Stimulated activated naive B cell treated with anti-CD40 and anti-IgM and Interleukin-4, amounts not matched to agents 10 μg/mL and 1 μg/mL and 100 μg/mL, for 72 hours (primary cell): ENCODE measurements around the gene TMPRSS13.
"Not testable (repeated sequence)": the region's sequence is repeated elsewhere in the genome, so short reads cannot be mapped to it uniquely, and the experiment has no call there.

Experiments used
- ATAC-seq, 2 donors: fragments of 150-1000 bp; cut with Tn5 transposase; replicated peaks; 2 replicates each; pipeline ENCODE4 v1.10.0; 2021; ENCODE audit warnings: moderate library complexity in 1 of 2
- DNase-seq: peaks from one replicate; pipeline ENCODE4 v3.0.0; 2021
- H3K27ac Mint-ChIP-seq: one replicate; pipeline ENCODE4 v1.8.0; 2022; ENCODE audit warnings: mild to moderate bottlenecking, mixed read lengths
- H3K27me3 Mint-ChIP-seq, 2 donors: one replicate each; pipeline ENCODE4 v1.8.0; 2022; ENCODE audit warnings: mixed read lengths in 2 of 2
- H3K36me3 Mint-ChIP-seq, 2 donors: one replicate each; pipeline ENCODE4 v1.8.0; 2022; ENCODE audit warnings: mixed read lengths in 2 of 2, mild to moderate bottlenecking in 1 of 2
- H3K4me1 Mint-ChIP-seq, 2 donors: one replicate each; pipeline ENCODE4 v1.8.0; 2022; ENCODE audit warnings: mixed read lengths in 2 of 2, mild to moderate bottlenecking in 1 of 2
- H3K4me3 Mint-ChIP-seq, 2 donors: one replicate each; pipeline ENCODE4 v1.8.0; 2022; ENCODE audit warnings: mild to moderate bottlenecking in 2 of 2, mixed read lengths in 2 of 2, moderate library complexity in 1 of 2
- H3K9me3 Mint-ChIP-seq, 2 donors: one replicate each; pipeline ENCODE4 v1.8.0; 2022; ENCODE audit warnings: mixed read lengths in 2 of 2, mild to moderate bottlenecking in 1 of 2

Gene TMPRSS13

GRCh38 chr11:117868815-117869561, 60.2 kb downstream of the TMPRSS13 start:
- Mint-ChIP-seq H3K27me3 (peaks cover 28 to 57% of the 10 kb centered on the region in 2 donors), H3K27ac (no peak overlapping the region), H3K4me1 (peaks cover 0 to 8% of the 10 kb centered on the region in 2 donors), H3K36me3 (peaks cover 0 to 1% of the 10 kb centered on the region in 2 donors), H3K9me3 (no peaks in the 10 kb centered on the region), H3K4me3 (no peak overlapping the region)
- ATAC-seq (no peak), DNase-seq (no peak)

GRCh38 chr11:117868088-117868487, 61.1 kb downstream of the TMPRSS13 start:
- H3K4me1 Mint-ChIP-seq: peaks cover 0 to 5% of the 10 kb centered on the region in 2 donors
- H3K27ac Mint-ChIP-seq: no peak overlapping the region
- peaks cover 19 to 48% of the 10 kb centered on the region in 2 donors for H3K27me3 Mint-ChIP-seq
- DNase-seq (no peak), ATAC-seq (no peak)
- H3K9me3 Mint-ChIP-seq: no peaks in the 10 kb centered on the region
- peaks cover 0 to 1% of the 10 kb centered on the region in 2 donors for H3K36me3 Mint-ChIP-seq
- H3K4me3 Mint-ChIP-seq: no peak overlapping the region

- DNase-seq (no peak), ATAC-seq (no peak)
- Mint-ChIP-seq H3K9me3 (no peaks in the 10 kb centered on the region), H3K36me3 (peaks cover 0 to 1% of the 10 kb centered on the region in 2 donors), H3K4me3 (no peak overlapping the region), H3K27me3 (peaks cover 15 to 41% of the 10 kb centered on the region in 2 donors), H3K4me1 (peaks cover 0 to 5% of the 10 kb centered on the region in 2 donors), H3K27ac (no peak overlapping the region)
These were observed 62.7 kb downstream of the TMPRSS13 start for GRCh38 chr11:117866526-117866925.

- H3K36me3 Mint-ChIP-seq, H3K4me3 Mint-ChIP-seq, H3K9me3 Mint-ChIP-seq, ATAC-seq, H3K4me1 Mint-ChIP-seq, DNase-seq, H3K27ac Mint-ChIP-seq: not testable (repeated sequence)
- H3K27me3 Mint-ChIP-seq: peaks cover 20 to 43% of the 10 kb centered on the region in 2 donors
These were observed 63.7 kb downstream of the TMPRSS13 start for GRCh38 chr11:117865546-117865945.

- Mint-ChIP-seq H3K27me3 (peaks cover 23 to 42% of the 10 kb centered on the region in 2 donors), H3K9me3 (no peaks in the 10 kb centered on the region)
- DNase-seq: no peak
These were observed 65.8 kb downstream of the TMPRSS13 start for GRCh38 chr11:117863383-117863782.

GRCh38 chr11:117862753-117863152, 66.4 kb downstream of the TMPRSS13 start:
- Mint-ChIP-seq H3K27me3 (peaks cover 21 to 41% of the 10 kb centered on the region in 2 donors), H3K4me3 (no peak overlapping the region), H3K4me1 (peaks cover 0 to 1% of the 10 kb centered on the region in 2 donors), H3K27ac (no peak overlapping the region), H3K9me3 (no peaks in the 10 kb centered on the region), H3K36me3 (peaks cover 0 to 1% of the 10 kb centered on the region in 2 donors)
- DNase-seq (no peak), ATAC-seq (no peak)

More at GRCh38 chr11:117863383-117863782, 65.8 kb downstream of the TMPRSS13 start:
- Mint-ChIP-seq H3K4me1 (no peaks in the 10 kb centered on the region), H3K4me3 (no peak overlapping the region), H3K27ac (no peak overlapping the region), H3K36me3 (peaks cover 0 to 1% of the 10 kb centered on the region in 2 donors)
- ATAC-seq: no peak

GRCh38 chr11:117862019-117862725, 67.0 kb downstream of the TMPRSS13 start:
- peaks cover 22 to 36% of the 10 kb centered on the region in 2 donors for H3K27me3 Mint-ChIP-seq
- ATAC-seq (no peak), DNase-seq (no peak)
- H3K4me3 Mint-ChIP-seq: no peak overlapping the region
- peaks cover 0 to 1% of the 10 kb centered on the region in 2 donors for H3K4me1 Mint-ChIP-seq
- peaks cover 0 to 1% of the 10 kb centered on the region in 2 donors for H3K36me3 Mint-ChIP-seq
- no peaks in the 10 kb centered on the region for H3K9me3 Mint-ChIP-seq
- no peak overlapping the region for H3K27ac Mint-ChIP-seq

GRCh38 chr11:117861151-117862018, 67.8 kb downstream of the TMPRSS13 start:
- no peak for DNase-seq
- Mint-ChIP-seq H3K9me3 (no peaks in the 10 kb centered on the region), H3K4me3 (no peak overlapping the region), H3K4me1 (peaks cover 0 to 1% of the 10 kb centered on the region in 2 donors), H3K27ac (no peak overlapping the region), H3K27me3 (peaks cover 29 to 36% of the 10 kb centered on the region in 2 donors), H3K36me3 (peaks cover 0 to 1% of the 10 kb centered on the region in 2 donors)
- no peak for ATAC-seq

GRCh38 chr11:117860139-117860538, 69.1 kb downstream of the TMPRSS13 start:
- Mint-ChIP-seq H3K4me1 (peaks cover 0 to 1% of the 10 kb centered on the region in 2 donors), H3K27ac (no peak overlapping the region), H3K27me3 (peaks cover 38 to 46% of the 10 kb centered on the region in 2 donors), H3K4me3 (no peak overlapping the region), H3K9me3 (no peaks in the 10 kb centered on the region), H3K36me3 (peaks cover 0 to 1% of the 10 kb centered on the region in 2 donors)
- ATAC-seq: no peak
- DNase-seq: no peak

GRCh38 chr11:117859488-117860112, 69.6 kb downstream of the TMPRSS13 start:
- Mint-ChIP-seq H3K27me3 (peaks cover 36 to 49% of the 10 kb centered on the region in 2 donors), H3K4me1 (peaks cover 0 to 1% of the 10 kb centered on the region in 2 donors), H3K9me3 (no peaks in the 10 kb centered on the region), H3K27ac (no peak overlapping the region), H3K36me3 (no peaks in the 10 kb centered on the region), H3K4me3 (no peak overlapping the region)
- ATAC-seq: no peak
- DNase-seq: no peak

- DNase-seq: no peak
- Mint-ChIP-seq H3K4me1 (peaks cover 0 to 1% of the 10 kb centered on the region in 2 donors), H3K4me3 (no peak overlapping the region), H3K27me3 (peaks cover 40 to 54% of the 10 kb centered on the region in 2 donors), H3K27ac (no peak overlapping the region), H3K9me3 (no peaks in the 10 kb centered on the region), H3K36me3 (no peaks in the 10 kb centered on the region)
- no peak for ATAC-seq
These were observed 70.1 kb downstream of the TMPRSS13 start for GRCh38 chr11:117859061-117859460.

GRCh38 chr11:117857734-117858414, 71.3 kb downstream of the TMPRSS13 start:
- Mint-ChIP-seq H3K9me3 (peaks cover 0 to 2% of the 10 kb centered on the region in 2 donors), H3K4me3 (no peak overlapping the region), H3K27me3 (peaks cover 40 to 66% of the 10 kb centered on the region in 2 donors), H3K27ac (no peak overlapping the region), H3K4me1 (peaks cover 0 to 1% of the 10 kb centered on the region in 2 donors), H3K36me3 (peaks cover 0 to under 1% of the 10 kb centered on the region in 2 donors)
- DNase-seq: no peak
- no peak for ATAC-seq
